G401 (cell line): ENCODE data around the gene SF3B2. TPM values are rescaled to one million over a fixed set of nuclear protein-coding genes. Genes with fewer than 3 reads are reported as not detected.

Experiments used
- DNase-seq: peaks from one replicate; pipeline ENCODE4 v3.0.0-alpha.2; 2015; ENCODE audit warnings: low spot score
- in situ Hi-C: cut with HindIII; loops from 2 replicates; pipeline ENCODE4 v1.10.0; 2016; ENCODE audit warnings: low sequenced_read_pairs, mixed read lengths
- total RNA-seq: library from RNA; depleted of rRNA; stranded (reverse); fragments of >200 nt; shearing (Covaris generic); gene quantifications from 2 replicates; pipeline ENCODE4 v1.2.3, GENCODE V29; 2014

SF3B2 gene
- total RNA-seq, 1 experiment from 2014 or later = 264 TPM

DNA sequence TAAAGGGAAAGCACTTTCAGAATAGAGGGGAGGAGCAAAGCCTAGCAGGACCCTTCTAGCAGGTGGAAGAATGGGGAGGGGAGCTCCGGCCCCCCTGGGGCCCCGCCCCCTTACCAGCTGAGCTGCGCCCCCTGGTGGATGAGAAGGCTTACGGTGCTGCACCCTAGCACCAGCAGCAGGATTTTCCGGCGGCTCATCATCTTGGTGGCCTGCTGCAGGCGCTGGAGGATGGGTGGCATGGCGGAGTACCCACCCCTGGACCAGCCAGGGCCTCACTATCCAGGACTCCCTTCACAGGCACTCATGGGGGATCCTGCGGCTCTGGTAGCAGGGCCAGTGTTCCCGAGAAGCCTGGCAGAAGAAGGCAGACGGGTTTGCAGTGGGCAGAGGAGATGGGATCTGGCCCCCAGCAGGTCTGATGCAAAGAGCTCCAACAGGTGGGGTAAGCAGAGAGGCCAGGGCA lies 7.0 kb upstream of the SF3B2 start:
- in situ Hi-C loops = no loop called here
- peak; percentile 75 for DNase-seq

DNA sequence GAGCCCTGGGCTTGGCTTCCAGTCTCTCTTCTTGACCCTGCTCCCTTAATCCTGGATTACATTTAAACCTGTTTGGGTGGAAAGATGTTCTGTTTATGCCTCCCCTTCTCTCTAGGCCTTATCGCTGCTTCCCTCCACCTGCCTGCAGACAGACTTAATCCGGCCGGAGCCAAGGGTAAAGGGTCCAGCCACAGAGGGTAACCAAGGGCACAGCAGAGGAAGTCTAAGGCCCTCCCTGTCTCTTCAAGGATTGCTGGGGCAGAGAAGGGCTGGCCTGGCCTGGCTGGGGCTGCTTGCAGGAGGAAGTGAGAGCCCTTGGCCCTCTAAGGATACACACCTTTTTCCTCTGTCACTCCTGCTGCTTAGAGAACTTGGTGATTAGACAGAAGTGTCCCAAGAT lies 5.3 kb upstream of the SF3B2 start:
- in situ Hi-C loops = no loop called here
- DNase-seq = no peak

DNA sequence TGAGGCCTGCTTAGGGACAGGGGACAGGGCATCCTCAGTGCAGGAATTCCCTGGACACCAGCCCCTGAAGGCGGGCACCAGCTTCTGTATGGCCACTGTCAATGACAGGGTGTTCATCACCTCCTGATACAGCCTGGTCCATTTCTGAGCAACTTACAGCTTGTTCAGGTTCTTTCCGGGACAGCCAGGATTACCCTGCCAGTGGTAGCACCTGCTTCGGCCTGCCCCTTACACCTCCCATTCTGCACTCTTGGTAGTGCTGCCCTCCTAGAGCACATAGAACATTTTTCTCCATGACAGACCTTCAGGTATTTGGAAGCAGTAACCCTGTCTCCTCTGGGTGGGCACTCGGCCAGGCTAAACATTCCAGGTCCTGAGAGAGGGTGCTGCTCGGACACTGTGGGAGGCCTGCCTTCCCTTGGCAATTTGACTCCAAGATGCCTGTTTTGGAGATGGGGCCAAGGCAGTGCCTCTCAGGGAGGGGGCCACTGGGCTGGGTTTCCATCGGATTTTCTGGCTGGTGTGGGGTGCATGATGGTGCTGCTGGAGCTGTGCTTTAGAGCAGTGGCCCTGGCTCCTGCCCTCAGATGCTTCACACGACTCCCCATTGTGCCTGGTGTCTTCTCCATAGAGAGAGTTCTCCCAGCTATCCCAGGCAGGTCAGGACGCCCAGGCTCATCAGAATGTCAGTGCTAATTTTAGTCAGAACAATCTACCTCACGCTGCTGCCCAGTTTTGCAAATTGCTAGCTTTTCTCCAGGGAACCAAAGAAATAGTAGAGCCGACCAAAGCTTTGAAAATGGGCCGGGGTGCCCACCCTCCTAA lies 4.4 kb upstream of the SF3B2 start:
- peak; percentile 64 for DNase-seq
- in situ Hi-C loops = no loop called here

DNA sequence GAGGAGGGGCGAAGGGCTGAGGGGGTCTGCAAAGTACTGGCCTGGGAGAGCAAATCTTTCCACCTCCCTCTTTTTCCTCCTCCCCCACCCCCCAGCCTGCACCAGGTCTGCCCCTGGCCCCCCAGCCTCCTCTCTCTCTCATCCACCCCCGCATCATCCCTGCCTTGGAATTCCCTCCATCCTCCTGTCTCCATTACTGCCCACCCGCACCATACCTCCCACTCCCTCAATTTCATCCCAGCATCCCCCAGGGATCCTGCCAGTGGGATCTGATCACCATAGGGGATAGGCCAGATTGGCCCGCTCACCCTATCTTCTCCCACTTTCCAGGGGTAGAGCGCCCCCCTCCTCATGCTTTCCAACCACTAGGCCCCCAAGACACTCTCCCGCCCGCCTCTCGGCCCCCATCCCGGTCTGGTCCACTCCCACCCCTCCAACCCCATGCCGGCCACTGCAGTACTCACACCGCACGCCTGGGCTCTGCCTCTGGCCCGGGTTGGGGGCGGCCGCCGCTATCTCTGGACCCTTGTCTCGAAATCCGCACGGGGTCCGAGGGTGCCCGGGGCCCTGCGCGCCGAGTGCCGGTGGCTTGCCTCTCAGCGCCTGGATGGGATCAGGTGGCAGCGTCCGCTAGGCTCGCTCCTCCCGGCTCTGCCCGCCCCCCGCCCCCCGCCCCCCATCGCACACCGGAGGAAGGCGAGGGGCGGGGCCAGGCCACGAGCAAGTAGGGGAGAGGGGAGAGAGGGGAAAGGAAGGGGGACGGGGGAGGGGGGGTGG lies 3.4 kb upstream of the SF3B2 start, which contains the start of gene GAL3ST3:
GAL3ST3 (minus strand) TSS at position 615 of the 777 bp plus-strand sequence. CDS start 3,746 bp downstream, outside the sequence.
- in situ Hi-C loops = no loop called here
- peak; percentile 30 for DNase-seq

DNA sequence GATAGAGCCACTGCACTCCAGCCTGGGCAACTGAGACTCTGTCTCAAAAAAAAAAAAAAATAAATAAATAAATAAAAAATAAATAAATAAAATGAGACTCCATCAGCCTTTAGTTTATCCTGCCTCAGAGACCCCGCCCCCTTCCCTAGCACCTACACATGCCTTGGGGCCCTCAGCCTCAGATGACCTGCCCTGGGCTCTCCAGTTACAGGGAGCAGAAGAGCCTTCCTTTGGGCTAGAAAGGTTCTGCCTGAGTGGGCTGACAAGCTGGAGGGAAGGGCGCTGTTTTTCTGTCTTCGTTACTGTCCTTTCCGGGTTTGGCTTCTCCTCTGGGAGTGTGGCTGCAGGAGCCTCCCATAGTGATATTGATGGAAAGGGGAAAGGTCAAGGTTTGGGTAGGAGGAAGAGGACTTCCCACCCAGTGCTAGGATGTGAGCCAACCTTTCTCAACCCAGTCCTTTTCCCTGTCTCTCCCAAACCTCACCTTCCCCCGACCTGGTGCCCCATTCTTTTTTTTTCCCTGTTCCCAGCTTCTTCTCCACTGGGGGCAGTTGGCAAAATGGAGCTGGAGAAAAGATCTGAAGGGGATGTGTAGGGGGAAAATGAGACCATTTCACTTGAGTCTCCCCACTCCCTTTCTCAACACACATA lies 1.5 kb upstream of the SF3B2 start:
- in situ Hi-C loops = no loop called here
- no peak for DNase-seq

DNA sequence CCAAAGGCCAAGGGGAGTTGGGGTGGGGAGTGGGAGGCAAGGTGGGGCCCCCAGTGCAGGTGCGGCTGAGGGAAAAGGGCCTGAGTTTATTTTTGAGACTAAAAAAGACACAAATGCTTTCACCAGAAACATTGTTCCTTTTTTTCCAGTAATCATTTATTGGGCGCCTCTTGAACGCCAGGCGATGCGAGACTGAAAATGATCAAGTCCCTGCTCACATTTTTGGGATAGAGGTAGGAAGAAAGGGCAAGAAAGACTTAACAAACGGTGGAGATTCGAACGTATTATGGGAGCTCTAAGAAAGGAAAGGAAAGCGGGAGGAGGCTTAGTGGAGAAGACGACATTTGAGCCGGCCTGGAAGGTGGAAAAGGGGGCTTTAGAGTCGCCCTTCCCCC lies 796 bp upstream of the SF3B2 start:
- DNase-seq = no peak
- in situ Hi-C loops = no loop called here

DNA sequence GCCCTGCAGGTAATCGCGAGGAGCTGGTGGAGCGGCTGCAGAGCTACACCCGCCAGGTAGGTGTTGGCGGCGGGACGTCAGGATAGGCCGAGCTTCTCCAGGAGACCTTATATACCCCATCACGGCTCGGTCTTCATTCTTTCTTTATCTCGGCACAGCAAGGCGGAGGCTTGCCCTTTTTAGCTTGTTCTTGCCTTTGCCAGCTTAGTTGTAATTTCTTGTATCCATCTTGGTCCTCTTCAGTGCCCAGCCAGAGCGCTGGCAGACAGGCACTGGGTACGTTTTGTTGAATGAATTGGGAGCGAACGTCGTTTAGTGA lies 459 bp downstream of the SF3B2 start:
- DNase-seq = no peak
- in situ Hi-C loops = no loop called here

DNA sequence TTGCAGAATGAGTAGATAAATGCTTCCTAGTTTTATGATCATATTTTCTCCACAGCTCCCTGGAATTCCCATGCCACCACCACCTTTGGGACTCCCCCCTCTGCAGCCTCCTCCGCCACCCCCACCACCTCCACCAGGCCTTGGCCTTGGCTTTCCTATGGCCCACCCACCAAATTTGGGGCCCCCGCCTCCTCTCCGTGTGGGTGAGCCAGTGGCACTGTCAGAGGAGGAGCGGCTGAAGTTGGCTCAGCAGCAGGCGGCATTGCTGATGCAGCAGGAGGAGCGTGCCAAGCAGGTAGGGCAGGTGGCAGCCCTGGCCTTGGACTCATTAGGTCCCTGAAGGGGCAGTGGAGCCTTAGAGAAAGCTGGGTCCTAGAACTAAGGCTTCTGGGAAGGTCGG lies 2.9 kb downstream of the SF3B2 start:
- no peak for DNase-seq
- in situ Hi-C loops = no loop called here

DNA sequence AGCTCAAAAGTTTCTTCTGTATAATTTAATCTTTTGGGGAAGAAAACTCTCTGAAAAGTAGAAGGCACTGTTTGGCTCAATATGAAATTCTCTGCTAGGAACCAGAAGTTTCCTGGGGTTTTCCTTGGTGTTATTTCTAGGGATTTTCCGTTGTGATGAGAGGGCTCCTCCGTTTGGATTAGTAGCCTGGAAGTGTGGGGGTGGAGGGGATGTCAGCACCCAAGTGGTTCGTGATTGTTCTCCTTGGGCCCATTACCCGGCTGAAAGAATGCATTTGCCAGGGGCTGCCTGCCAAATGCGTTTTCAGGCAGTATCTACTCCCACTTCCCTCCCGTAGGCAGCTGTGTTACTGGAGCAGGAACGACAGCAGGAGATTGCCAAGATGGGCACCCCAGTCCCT lies 4.3 kb downstream of the SF3B2 start:
- in situ Hi-C loops = no loop called here
- no peak for DNase-seq

DNA sequence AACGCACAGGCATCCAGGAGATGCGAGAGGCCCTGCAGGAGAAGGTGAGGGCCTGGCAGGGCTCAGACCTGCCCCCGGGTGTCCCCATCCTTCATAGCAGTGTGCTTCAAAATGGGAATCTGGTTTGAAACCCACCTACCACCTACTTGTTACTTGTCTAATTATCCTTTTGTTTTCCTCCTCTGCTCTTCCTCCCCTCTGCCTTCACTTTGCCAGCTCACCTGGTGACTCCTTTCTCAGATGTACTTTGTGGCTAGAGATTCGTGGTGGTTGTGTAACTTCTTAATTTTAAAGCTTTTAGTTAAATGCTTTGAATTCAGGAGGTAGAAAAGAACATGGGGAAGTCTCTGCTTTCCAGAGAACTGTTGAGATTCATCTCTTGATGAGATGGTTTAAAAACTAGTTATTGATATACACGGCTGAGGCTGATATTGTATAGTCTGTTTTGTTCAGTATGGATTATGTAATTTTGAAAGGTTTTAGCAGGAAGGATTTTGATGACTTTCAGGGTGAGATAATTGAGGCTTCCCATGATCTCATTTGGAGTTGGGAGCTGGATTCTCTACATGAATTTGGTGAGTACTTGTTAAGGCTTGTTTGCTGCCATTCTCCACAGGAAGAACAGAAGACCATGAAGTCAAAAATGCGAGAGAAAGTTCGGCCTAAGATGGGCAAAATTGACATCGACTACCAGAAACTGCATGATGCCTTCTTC lies 8.0 kb downstream of the SF3B2 start:
- in situ Hi-C loops = no loop called here
- DNase-seq = no peak

DNA sequence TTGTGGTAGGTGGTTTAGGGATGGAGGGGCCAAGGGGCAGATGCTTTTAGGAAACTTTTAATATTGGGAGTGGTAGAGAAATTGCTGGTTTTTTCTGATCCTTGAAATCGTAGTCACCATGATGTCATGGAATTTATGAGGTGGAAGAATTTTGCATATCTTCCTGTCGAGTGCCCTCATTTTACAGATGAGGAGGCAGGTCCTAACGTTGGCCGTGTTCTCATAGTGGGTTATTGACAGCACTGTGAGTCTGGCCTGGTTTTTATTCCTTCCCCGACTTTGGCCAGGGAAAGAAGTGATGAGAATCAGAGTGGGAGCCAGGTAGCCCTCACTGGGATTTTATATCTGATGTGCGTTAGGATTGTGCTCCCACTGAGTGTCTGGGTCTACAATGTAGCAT lies 9.1 kb downstream of the SF3B2 start:
- in situ Hi-C loops = no loop called here
- DNase-seq = no peak

DNA sequence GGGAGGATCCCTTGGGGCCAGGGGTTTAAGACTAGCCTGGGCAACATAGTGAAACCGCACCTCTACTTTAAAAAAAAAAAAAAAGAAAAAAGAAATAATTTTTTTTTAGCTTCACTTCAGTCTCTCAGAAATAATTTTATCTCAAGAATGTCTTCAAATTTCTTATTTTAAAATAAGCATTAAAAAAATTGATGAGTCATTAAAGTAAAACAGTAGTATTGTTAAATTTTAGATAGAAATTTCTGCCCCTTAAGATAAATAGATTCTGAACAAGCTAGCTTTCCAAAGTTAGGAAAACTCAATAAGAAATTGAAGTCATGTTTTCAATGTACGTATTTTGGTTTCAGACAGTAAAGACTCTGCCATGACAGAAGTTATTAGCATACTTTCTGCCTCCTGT lies 10.2 kb downstream of the SF3B2 start:
- DNase-seq = no peak
- in situ Hi-C loops = no loop called here

DNA sequence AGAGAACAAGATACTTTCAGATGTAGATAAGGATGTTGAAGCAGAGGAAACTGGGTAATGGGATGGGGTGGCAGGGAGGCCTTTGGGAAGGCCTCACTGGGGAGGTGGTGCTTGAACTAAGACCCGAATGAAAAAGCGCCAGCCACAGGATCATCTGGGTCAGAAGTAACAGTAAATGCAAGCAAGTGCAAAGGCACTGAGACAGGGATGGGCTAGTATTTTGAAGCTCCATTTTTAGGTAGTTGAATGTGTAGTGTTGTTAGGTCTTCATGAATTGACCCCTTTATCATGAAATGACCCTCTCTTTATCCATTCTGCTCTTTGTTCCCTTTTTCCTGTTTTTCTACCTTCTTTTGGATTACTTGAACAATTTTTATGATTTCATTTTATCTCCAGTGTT lies 11.7 kb downstream of the SF3B2 start:
- DNase-seq = no peak
- in situ Hi-C loops = no loop called here

DNA sequence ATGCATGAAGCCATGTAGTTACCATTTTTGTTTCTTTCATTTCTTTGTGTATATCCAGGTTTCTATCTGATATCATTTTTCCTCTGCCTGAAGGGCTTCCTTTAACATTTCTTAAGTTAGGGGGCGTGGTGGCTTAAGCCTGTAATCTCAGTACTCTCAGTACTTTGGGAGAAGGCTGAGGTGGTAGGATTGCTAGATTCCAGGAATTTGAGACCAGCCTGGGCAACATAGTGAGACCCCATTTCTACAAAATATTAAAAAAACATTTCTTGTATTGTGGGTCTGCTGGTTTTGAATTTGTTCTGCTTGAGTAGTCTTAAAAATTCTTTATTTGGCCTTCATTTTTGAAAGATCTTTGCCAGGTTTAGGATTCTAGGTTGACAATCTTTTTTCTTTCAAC lies 12.4 kb downstream of the SF3B2 start:
- in situ Hi-C loops = no loop called here
- no peak for DNase-seq

DNA sequence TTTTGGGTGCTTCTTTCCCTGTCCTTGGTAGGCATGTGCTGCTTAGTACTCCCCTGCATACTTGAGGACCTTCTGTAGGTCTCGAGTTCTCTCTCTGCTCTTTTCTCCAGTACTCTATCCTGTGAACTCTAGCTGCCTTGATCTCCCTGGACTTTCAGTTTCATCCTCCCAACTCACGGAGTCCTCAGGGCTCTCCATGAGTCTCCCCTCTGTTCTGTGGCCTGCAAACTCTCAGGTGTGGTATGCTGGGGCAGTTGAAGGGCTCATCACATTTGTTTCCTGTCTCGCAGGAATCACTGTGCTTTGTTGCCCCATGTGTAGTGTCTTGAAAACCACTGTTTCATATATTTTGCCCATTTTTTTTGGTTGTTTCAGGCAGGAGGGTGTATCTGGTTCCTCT lies 14.6 kb downstream of the SF3B2 start:
- DNase-seq = no peak
- in situ Hi-C loops = no loop called here

DNA sequence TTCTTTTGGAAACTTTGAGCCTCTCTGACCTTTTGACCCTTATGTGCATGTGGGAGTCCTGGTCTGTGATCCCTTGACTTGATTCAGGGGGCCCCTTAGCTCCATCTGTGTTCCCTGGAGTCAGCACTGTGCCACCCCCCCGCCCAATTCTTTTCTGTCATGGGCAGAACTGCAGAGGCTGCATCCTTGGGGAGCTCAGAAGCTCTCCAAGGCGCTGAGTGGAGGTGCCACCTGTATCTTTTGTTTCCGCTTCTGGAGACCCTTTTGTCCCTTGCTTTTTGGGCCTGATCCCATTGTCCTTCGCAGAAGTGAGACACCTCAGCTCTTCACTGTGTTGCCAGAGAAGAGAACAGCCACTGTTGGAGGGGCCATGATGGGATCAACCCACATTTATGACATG lies 15.5 kb downstream of the SF3B2 start:
- DNase-seq = no peak
- in situ Hi-C loops = no loop called here

DNA sequence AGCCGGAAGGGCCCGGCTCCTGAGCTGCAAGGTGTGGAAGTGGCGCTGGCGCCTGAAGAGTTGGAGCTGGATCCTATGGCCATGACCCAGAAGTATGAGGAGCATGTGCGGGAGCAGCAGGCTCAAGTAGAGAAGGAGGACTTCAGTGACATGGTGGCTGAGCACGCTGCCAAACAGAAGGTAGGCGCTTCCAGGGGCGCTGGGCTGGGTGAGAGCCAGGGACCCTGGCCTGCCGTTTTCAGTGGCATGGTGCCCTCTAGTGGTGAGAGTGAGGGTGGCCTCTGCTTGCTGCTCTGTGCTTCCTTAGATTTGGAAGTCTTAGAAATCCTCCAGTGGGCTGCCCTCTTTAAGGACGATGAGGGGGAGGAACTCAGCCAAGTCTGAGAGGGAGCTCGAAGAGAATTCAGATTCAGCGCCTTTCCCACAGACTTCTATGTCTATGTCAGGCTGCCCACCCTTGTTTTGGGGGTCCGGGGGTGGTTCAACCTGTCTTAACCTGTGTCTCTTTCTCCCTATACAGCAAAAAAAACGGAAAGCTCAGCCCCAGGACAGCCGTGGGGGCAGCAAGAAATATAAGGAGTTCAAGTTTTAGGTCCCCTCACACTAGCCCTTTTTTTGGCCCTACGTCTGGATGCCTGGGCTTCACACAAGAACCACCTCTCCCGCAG lies 16.1 kb downstream of the SF3B2 start:
- DNase-seq = peak; percentile 83
- in situ Hi-C loops = no loop called here

DNA sequence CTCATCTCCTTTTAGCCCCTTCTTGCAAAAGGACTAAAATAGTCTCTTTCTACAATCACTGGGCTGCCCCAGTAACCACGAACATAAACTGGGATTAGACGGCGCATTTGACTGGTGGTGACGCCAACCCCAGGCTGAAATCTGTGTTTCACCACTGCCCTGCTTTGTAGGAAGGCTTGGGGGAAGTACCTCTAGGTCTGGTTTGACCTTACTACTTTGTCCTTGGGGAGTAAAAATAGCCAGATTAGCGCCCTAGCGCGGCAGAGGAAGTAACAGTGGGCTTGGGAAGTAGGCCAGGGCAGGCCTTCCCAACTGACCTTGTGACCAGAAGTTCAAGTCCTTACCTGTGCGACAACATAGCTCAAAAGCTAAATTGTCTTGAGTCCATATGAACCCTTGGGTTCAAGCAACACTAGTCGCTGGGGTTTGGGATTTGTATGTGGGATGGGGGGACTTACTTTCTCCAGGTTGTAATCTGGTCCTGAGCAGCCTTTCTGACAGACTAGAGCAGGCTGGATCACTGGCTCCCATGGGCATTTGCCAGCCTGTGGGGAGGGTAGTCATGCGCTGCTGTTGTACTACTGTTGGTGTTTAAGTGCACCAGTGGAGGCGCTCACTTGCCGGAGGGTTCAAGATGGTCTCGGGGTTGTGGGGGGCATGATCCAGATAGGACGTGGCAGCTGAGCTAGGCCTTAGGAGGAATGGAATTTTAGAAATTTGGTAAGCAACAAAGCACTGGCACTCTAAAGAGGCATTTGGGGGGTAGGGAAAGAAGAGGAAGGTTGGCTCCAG lies 17.0 kb downstream of the SF3B2 start:
- DNase-seq = peak; percentile 38

More for the DNA sequence above, 17.0 kb downstream of the SF3B2 start:
- in situ Hi-C loops = no loop called here
